Activated T-cell treated with anti-CD3 and anti-CD28 coated beads, Interleukin-2, amount 50 U/mL, for 4 hours (primary cell): ENCODE measurements around the gene CD274. TPM values are rescaled to one million over a fixed set of nuclear protein-coding genes. Genes with fewer than 3 reads are reported as not detected.

Experiments used
- ATAC-seq, 2 donors: fragments of 200-7000 bp; cut with Tn5 transposase; one replicate each; pipeline ENCODE4 v1.10.0; 2021
- DNase-seq: peaks from one replicate; pipeline ENCODE4 v3.0.0-alpha.2; 2020
- H3K27me3 Mint-ChIP-seq: one replicate; pipeline ENCODE4 v1.8.0; 2021; ENCODE audit warnings: low read depth, mixed read lengths
- H3K36me3 Mint-ChIP-seq: one replicate; pipeline ENCODE4 v1.8.0; 2022; ENCODE audit warnings: mixed read lengths; ENCODE audit not compliant: insufficient read depth
- H3K4me1 Mint-ChIP-seq: one replicate; pipeline ENCODE4 v1.8.0; 2021; ENCODE audit warnings: low read depth, mixed read lengths
- H3K4me3 Mint-ChIP-seq: one replicate; pipeline ENCODE4 v1.8.0; 2021; ENCODE audit warnings: mild to moderate bottlenecking, moderate library complexity, mixed read lengths
- H3K9me3 Mint-ChIP-seq: one replicate; pipeline ENCODE4 v1.8.0; 2021; ENCODE audit warnings: mixed read lengths
- total RNA-seq, 3 donors: library from RNA; stranded (reverse); gene quantifications; one replicate each; pipeline ENCODE4 v1.2.1, GENCODE V29; 2021

The CD274 gene
- total RNA-seq, 3 donors from 2014 or later, result 33.7 to 58.4 (median 42.1) TPM

- H3K4me1 Mint-ChIP-seq, result peaks cover 47% of the 10 kb centered on the region
- H3K27me3 Mint-ChIP-seq, result no peaks in the 10 kb centered on the region
- DNase-seq (no peak), ATAC-seq (no peak)
- H3K9me3 Mint-ChIP-seq, result no peaks in the 10 kb centered on the region
- no peaks in the 10 kb centered on the region for H3K36me3 Mint-ChIP-seq
- H3K4me3 Mint-ChIP-seq, result no peak overlapping the region
Measured at GRCh38 chr9:5512658-5513452, 62.5 kb downstream of the CD274 start.

- no peaks in the 10 kb centered on the region for H3K27me3 Mint-ChIP-seq
- no peak overlapping the region for H3K4me3 Mint-ChIP-seq
- H3K9me3 Mint-ChIP-seq, result no peaks in the 10 kb centered on the region
- peaks cover 51% of the 10 kb centered on the region for H3K4me1 Mint-ChIP-seq
- no peak for DNase-seq
- H3K36me3 Mint-ChIP-seq, result no peaks in the 10 kb centered on the region
- ATAC-seq, result no peak
Measured at GRCh38 chr9:5513966-5514616, 63.7 kb downstream of the CD274 start.

GRCh38 chr9:5514617-5515260 lies 64.4 kb downstream of the CD274 start:
- H3K4me1 Mint-ChIP-seq, result peaks cover 50% of the 10 kb centered on the region
- no peaks in the 10 kb centered on the region for H3K36me3 Mint-ChIP-seq
- no peaks in the 10 kb centered on the region for H3K27me3 Mint-ChIP-seq
- DNase-seq (no peak), ATAC-seq (no peak)
- no peak overlapping the region for H3K4me3 Mint-ChIP-seq
- no peaks in the 10 kb centered on the region for H3K9me3 Mint-ChIP-seq

- no peak for ATAC-seq
- Mint-ChIP-seq H3K4me1 (peaks cover 44% of the 10 kb centered on the region), H3K4me3 (no peak overlapping the region), H3K27me3 (no peaks in the 10 kb centered on the region), H3K9me3 (no peaks in the 10 kb centered on the region), H3K36me3 (no peaks in the 10 kb centered on the region)
- no peak for DNase-seq
Measured at GRCh38 chr9:5515261-5515650, 64.9 kb downstream of the CD274 start.

- Mint-ChIP-seq H3K27me3 (no peaks in the 10 kb centered on the region), H3K4me3 (no peak overlapping the region), H3K4me1 (peaks cover 31% of the 10 kb centered on the region), H3K9me3 (no peaks in the 10 kb centered on the region), H3K36me3 (no peaks in the 10 kb centered on the region)
- no peak for DNase-seq
- ATAC-seq, result no peak
Measured at GRCh38 chr9:5516453-5517220, 66.3 kb downstream of the CD274 start.

- no peak overlapping the region for H3K4me3 Mint-ChIP-seq
- peak; percentile 52 to 66 for ATAC-seq
- no peaks in the 10 kb centered on the region for H3K27me3 Mint-ChIP-seq
- H3K9me3 Mint-ChIP-seq, result no peaks in the 10 kb centered on the region
- H3K36me3 Mint-ChIP-seq, result no peaks in the 10 kb centered on the region
- DNase-seq, result no peak
- peaks cover 18% of the 10 kb centered on the region for H3K4me1 Mint-ChIP-seq
Measured at GRCh38 chr9:5518171-5518936, 68.0 kb downstream of the CD274 start.

GRCh38 chr9:5518937-5519319 lies 68.6 kb downstream of the CD274 start:
- Mint-ChIP-seq H3K36me3 (no peaks in the 10 kb centered on the region), H3K4me3 (no peak overlapping the region), H3K27me3 (no peaks in the 10 kb centered on the region), H3K4me1 (peaks cover 18% of the 10 kb centered on the region), H3K9me3 (no peaks in the 10 kb centered on the region)
- ATAC-seq, result peak; percentile 27 to 58
- no peak for DNase-seq

Other genes starting within 250 kb of the CD274 start
- under 1 TPM in 1 of 3 donors, not detected in 2; 0.14 TPM for gene INSL4, start 219.1 kb upstream of the CD274 start, total RNA-seq
- gene RLN2, start 145.8 kb upstream of the CD274 start, total RNA-seq, result 1 to 10 TPM in 1 of 3 donors, under 1 TPM in 2; 0.60 to 1.6 (median 0.76) TPM
- under 1 TPM in 2 of 3 donors, not detected in 1; 0.50 to 0.54 TPM for gene RLN1, start 110.7 kb upstream of the CD274 start, total RNA-seq
- gene PLGRKT, start 12.6 kb upstream of the CD274 start, total RNA-seq, result 10 to 100 TPM; 23.7 to 45.3 (median 30.9) TPM
- under 1 TPM in 2 of 3 donors, not detected in 1; 0.11 to 0.60 TPM for gene PDCD1LG2, start 60.0 kb downstream of the CD274 start, total RNA-seq
- 10 to 100 TPM; 10.5 to 11.2 (median 10.8) TPM for gene RIC1, start 178.6 kb downstream of the CD274 start, total RNA-seq